Esophagus muscularis mucosa (tissue), 4 donors: ENCODE measurements around the gene GARRE1. TPM values are rescaled to one million over a fixed set of nuclear protein-coding genes. Genes with fewer than 3 reads are reported as not detected.

ENCODE experiments used
- DNase-seq: peaks from one replicate; pipeline ENCODE4 v3.0.0-alpha.2; 2017; ENCODE audit errors: extremely low spot score
- H3K27ac ChIP-seq, 4 donors: fragments of 200-600 bp; sonication (generic); replicated peaks in 1 of 4; 1 replicate in 3 of 4; 2 replicates in 1 of 4; pipeline ENCODE4 v1.5.1; 2016 to 2019; ENCODE audit warnings: mild to moderate bottlenecking in 1 of 4
- H3K27me3 ChIP-seq, 4 donors: fragments of 200-600 bp; sonication (generic); one replicate each; pipeline versions ENCODE4 v1.5.1 to v1.6.0; 2016 to 2019
- H3K36me3 ChIP-seq, 4 donors: fragments of 200-600 bp; sonication (generic); one replicate each; pipeline ENCODE4 v1.5.1; 2016 to 2019
- H3K4me1 ChIP-seq, 4 donors: fragments of 200-600 bp; sonication (generic); one replicate each; pipeline ENCODE4 v1.5.1; 2016 to 2019
- H3K4me3 ChIP-seq, 4 donors: fragments of 200-600 bp; sonication (generic); 1 replicate in 2 of 4; 2 replicates in 2 of 4; pipeline ENCODE4 v1.5.1; 2016 to 2019; ENCODE audit warnings: mild to moderate bottlenecking in 4 of 4, moderate library complexity in 1 of 4
- H3K9me3 ChIP-seq, 4 donors: fragments of 200-600 bp; sonication (generic); 1 replicate in 3 of 4; 2 replicates in 1 of 4; pipeline ENCODE4 v1.5.1; 2016 to 2019
- EP300 ChIP-seq: sonication (generic); formaldehyde crosslinking; IDR thresholded peaks from one replicate; pipeline ENCODE4 v1.6.1; 2017; ENCODE audit warnings: antibody characterized with exemption
- POLR2A ChIP-seq: fragments of 450-650 bp; IDR thresholded peaks from one replicate; pipeline ENCODE4 v1.6.1; 2017; ENCODE audit warnings: antibody characterized with exemption, moderate library complexity, mild to moderate bottlenecking, low read depth
- POLR2AphosphoS5 ChIP-seq, 2 donors: sonication (generic); formaldehyde crosslinking; IDR thresholded peaks; one replicate each; pipeline ENCODE4 v1.6.1; 2017; ENCODE audit warnings: antibody characterized with exemption in 2 of 2
- WGBS: methylation state at CpG from one replicate; pipeline ENCODE4 v1.1.5; 2018; 5-methylcytosine and 5-hydroxymethylcytosine counted together
- intact Hi-C: fragments of 100-400 bp; cut with DNase I; formaldehyde crosslinking; loops from one replicate; pipeline ENCODE4 v1.15.1; 2023
- total RNA-seq, 4 donors: library from RNA; depleted of rRNA; stranded (reverse); fragments of >200 nt; gene quantifications; one replicate each; pipeline versions ENCODE4 v1.1.0 to v1.2.1, GENCODE V29; 2016
- TF ChIP-seq, protein P1 (sequence below), 3 experiments: fragments of 200-600 bp in 2 of 3; fragments of 450-650 bp in 1 of 3; sonication (generic) in 2 of 3; IDR thresholded peaks; one replicate each; pipeline ENCODE4 v1.5.1; 2017 to 2019; ENCODE audit warnings: antibody characterized with exemption in 3 of 3, mild to moderate bottlenecking in 2 of 3, moderate library complexity in 1 of 3

Gene GARRE1
- total RNA-seq, 4 donors from 2014 or later = 11.2 to 31.0 (median 20.8) TPM

DNA sequence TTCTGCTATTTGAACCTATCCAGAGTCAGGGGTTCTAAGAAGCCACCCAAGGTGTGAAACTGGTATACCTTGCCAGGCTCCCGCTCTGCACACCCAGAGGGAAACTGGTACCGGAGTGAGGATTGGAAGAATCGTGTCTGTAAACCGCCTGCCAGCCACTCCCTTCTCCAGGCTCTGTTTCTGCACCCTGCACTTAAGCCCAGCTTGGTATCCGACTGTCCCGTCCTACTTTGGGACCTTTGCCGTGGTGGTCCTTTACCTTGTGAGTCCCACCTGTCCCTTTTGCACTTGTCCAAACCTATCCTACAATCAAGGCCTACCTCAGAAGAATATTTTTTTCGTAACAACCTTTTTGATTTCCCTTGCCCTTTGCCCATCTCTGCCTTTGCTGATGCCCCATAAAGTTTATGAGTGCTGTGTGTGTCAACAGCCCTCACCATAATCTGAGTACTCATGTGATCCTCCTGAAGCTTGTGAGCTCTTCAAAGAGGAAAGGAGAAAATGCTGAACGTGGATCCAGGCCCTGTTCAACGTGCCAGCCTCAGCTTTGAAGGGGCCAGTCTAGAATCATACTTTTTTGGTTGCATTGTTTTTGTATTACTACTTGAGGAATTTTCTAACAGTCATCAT lies 44.7 kb downstream of the GARRE1 start:
- no peaks in the 10 kb centered on the region for H3K4me1 ChIP-seq
- H3K9me3 ChIP-seq = no peaks in the 10 kb centered on the region
- H3K27me3 ChIP-seq = no peaks in the 10 kb centered on the region
- WGBS = 91% methylated on average over 9 of the region's 10 CpGs
- H3K4me3 ChIP-seq = no peak overlapping the region
- H3K27ac ChIP-seq = no peak overlapping the region
- intact Hi-C loops = no loop called here
- no peak for TF ChIP-seq POLR2A
- no peak for TF ChIP-seq POLR2AphosphoS5 (IDR thresholded peaks at IDR 0.05)
- TF ChIP-seq, protein P1, sequence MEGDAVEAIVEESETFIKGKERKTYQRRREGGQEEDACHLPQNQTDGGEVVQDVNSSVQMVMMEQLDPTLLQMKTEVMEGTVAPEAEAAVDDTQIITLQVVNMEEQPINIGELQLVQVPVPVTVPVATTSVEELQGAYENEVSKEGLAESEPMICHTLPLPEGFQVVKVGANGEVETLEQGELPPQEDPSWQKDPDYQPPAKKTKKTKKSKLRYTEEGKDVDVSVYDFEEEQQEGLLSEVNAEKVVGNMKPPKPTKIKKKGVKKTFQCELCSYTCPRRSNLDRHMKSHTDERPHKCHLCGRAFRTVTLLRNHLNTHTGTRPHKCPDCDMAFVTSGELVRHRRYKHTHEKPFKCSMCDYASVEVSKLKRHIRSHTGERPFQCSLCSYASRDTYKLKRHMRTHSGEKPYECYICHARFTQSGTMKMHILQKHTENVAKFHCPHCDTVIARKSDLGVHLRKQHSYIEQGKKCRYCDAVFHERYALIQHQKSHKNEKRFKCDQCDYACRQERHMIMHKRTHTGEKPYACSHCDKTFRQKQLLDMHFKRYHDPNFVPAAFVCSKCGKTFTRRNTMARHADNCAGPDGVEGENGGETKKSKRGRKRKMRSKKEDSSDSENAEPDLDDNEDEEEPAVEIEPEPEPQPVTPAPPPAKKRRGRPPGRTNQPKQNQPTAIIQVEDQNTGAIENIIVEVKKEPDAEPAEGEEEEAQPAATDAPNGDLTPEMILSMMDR (IDR thresholded peaks at IDR 0.05) = no peak
- H3K36me3 ChIP-seq = peaks cover 0 to 51% (median 33%) of the 10 kb centered on the region in 4 donors
- DNase-seq = no peak

- 78% methylated on average over 5 of the region's 5 CpGs for WGBS
- H3K4me1 ChIP-seq = no peaks in the 10 kb centered on the region
- intact Hi-C loops = no loop called here
Observed at GRCh38 chr19:34299576-34299975, 45.2 kb downstream of the GARRE1 start.

GRCh38 chr19:34300380-34300779 lies 46.0 kb downstream of the GARRE1 start:
- WGBS = 92% methylated on average over 10 of the region's 13 CpGs
- intact Hi-C loops = no loop called here
- H3K36me3 ChIP-seq = peaks cover 0 to 60% (median 39%) of the 10 kb centered on the region in 4 donors

More at GRCh38 chr19:34299576-34299975, 45.2 kb downstream of the GARRE1 start:
- no peak for TF ChIP-seq POLR2A
- no peak for TF ChIP-seq POLR2AphosphoS5 (IDR thresholded peaks at IDR 0.05)
- TF ChIP-seq, protein P1 (IDR thresholded peaks at IDR 0.05) = no peak
- no peak for TF ChIP-seq EP300
- H3K27me3 ChIP-seq = no peaks in the 10 kb centered on the region
- H3K36me3 ChIP-seq = peaks cover 0 to 54% (median 35%) of the 10 kb centered on the region in 4 donors
- H3K9me3 ChIP-seq = no peaks in the 10 kb centered on the region
- no peak overlapping the region for H3K4me3 ChIP-seq
- DNase-seq = no peak
- no peak overlapping the region for H3K27ac ChIP-seq

DNA sequence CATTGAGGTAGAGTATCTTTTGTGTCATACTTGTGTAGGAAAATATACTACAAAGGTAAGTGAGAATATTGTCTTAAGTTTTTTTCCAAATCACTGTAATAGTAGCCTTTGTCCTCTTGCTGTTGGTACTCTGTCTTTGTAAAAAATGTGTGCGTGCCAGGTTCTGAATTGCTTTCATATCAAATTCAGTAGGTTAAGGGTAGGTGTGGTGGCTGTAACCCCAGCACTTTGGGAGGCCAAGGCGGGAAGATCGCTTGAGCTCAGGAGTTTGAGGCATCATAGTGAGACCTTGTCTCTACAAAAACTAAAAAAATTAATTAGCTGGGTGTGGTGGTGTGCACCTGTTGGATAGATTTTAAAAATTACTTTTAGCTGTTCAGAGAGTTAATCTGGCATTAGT lies 46.6 kb downstream of the GARRE1 start:
- 97% methylated on average over 3 of the region's 3 CpGs for WGBS
- TF ChIP-seq EP300 = no peak

More at GRCh38 chr19:34300380-34300779, 46.0 kb downstream of the GARRE1 start:
- Histone ChIP-seq H3K4me3 (no peak overlapping the region), H3K27ac (no peak overlapping the region), H3K9me3 (no peaks in the 10 kb centered on the region), H3K27me3 (no peaks in the 10 kb centered on the region), H3K4me1 (peaks cover 0 to 5% (median 3%) of the 10 kb centered on the region in 4 donors)
- TF ChIP-seq POLR2AphosphoS5 (IDR thresholded peaks at IDR 0.05) (no peak), EP300 (no peak), POLR2A (no peak)
- TF ChIP-seq, protein P1 (IDR thresholded peaks at IDR 0.05) = no peak
- no peak for DNase-seq

More for the DNA sequence above, 46.6 kb downstream of the GARRE1 start:
- intact Hi-C loops = no loop called here
- Histone ChIP-seq H3K4me3 (no peak overlapping the region), H3K4me1 (peaks cover under 1 to 11% (median 8%) of the 10 kb centered on the region in 4 donors), H3K27me3 (no peaks in the 10 kb centered on the region), H3K27ac (no peak overlapping the region), H3K9me3 (no peaks in the 10 kb centered on the region), H3K36me3 (peaks cover 0 to 61% (median 39%) of the 10 kb centered on the region in 4 donors)
- no peak for DNase-seq

Other genes starting within 250 kb of the GARRE1 start
- gene LSM14A, start 82.0 kb upstream of the GARRE1 start, total RNA-seq = 100 to 1,000 TPM in 3 of 4 donors, 10 to 100 TPM in 1; 94.4 to 172 (median 130) TPM
- gene GPI, start 110.6 kb downstream of the GARRE1 start, total RNA-seq = 100 to 1,000 TPM; 121 to 313 (median 212) TPM
- 10 to 100 TPM in 3 of 4 donors, 1 to 10 TPM in 1; 8.6 to 14.8 (median 12.5) TPM for gene PDCD2L, start 149.8 kb downstream of the GARRE1 start, total RNA-seq
- gene UBA2, start 173.8 kb downstream of the GARRE1 start, total RNA-seq = 10 to 100 TPM; 68.3 to 95.6 (median 88.6) TPM
- 10 to 100 TPM; 19.1 to 68.0 (median 43.4) TPM for gene WTIP, start 227.2 kb downstream of the GARRE1 start, total RNA-seq